Activated CD4-positive, alpha-beta T cell treated with anti-CD3 and anti-CD28 coated beads, Interleukin-2, amount 10 ng/mL, durations not matched to agents 7 days and 5 days (primary cell): ENCODE results near the gene CSNK1G1. TPM values are rescaled to one million over a fixed set of nuclear protein-coding genes. Genes with fewer than 3 reads are reported as not detected.

Source experiments
- CTCF ChIA-PET: fragments of 350-600 bp; sonication (Branson Sonifier 250); formaldehyde crosslinking; loops from one replicate; lab custom pipeline; 2021; ENCODE audit warnings: antibody characterized with exemption; lab: Charles Lee
- POLR2A ChIA-PET: fragments of 350-600 bp; sonication (Branson Sonifier 250); formaldehyde crosslinking; loops from one replicate; lab custom pipeline; 2021; ENCODE audit warnings: antibody characterized with exemption; lab: Charles Lee
- DNase-seq: peaks from one replicate; pipeline ENCODE4 v3.0.0-alpha.2; 2020
- H3K27ac Mint-ChIP-seq: one replicate; pipeline ENCODE4 v1.8.0; 2021; ENCODE audit warnings: mild to moderate bottlenecking, moderate library complexity, mixed read lengths
- H3K27me3 Mint-ChIP-seq: one replicate; pipeline ENCODE4 v1.8.0; 2021; ENCODE audit warnings: mixed read lengths
- H3K36me3 Mint-ChIP-seq: one replicate; pipeline ENCODE4 v1.8.0; 2021; ENCODE audit warnings: low read depth, mixed read lengths
- H3K4me1 Mint-ChIP-seq: one replicate; pipeline ENCODE4 v1.8.0; 2021; ENCODE audit warnings: mixed read lengths
- H3K4me3 Mint-ChIP-seq: one replicate; pipeline ENCODE4 v1.8.0; 2021; ENCODE audit warnings: mild to moderate bottlenecking, moderate library complexity, mixed read lengths
- H3K9me3 Mint-ChIP-seq: one replicate; pipeline ENCODE4 v1.8.0; 2021; ENCODE audit warnings: mixed read lengths
- total RNA-seq, 2 experiments: library from RNA; stranded (reverse); gene quantifications; one replicate each; pipeline ENCODE4 v1.2.3, GENCODE V29; 2021

CSNK1G1 gene
- total RNA-seq, 2 experiments from 2014 or later: 24.6 to 30.4 TPM

DNA sequence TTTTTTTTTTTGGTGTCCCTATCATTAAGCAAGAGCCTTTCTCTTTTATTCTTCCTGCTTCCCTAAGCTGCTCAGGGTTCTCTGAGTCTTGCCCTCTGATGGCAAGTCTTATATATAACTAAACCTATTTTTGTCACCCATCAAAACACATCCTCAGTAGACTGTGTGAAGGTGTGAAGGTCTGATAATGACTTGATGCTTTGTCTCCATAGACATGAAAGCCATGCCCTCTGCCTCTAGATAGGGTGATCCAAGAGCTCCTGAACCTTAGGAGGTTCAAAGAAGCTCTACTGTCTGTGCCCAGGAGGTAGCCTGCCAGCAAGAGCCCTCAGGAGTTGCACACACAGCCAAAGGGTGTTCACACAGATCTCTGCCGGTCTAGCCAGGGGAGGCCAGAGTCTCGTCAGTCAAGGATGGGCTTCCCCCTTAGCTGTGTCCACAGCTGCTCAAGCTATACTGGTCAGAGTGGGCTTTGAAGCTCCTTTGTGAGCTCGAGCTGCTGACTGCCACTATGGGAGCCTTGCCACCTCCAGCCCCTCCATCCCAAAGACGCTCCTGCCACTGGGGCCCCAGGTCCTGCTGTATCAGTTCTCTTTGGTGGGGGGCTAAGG, 217.5 kb downstream of the CSNK1G1 start:
- CTCF ChIA-PET: interaction anchor here (0.6 to 0.9 kb wide), 3 partner anchors 15 to 574 kb away, joined by 3 read pairs; no protein-coding TSS in a partner anchor
- no peak overlapping the region for H3K27ac Mint-ChIP-seq

DNA sequence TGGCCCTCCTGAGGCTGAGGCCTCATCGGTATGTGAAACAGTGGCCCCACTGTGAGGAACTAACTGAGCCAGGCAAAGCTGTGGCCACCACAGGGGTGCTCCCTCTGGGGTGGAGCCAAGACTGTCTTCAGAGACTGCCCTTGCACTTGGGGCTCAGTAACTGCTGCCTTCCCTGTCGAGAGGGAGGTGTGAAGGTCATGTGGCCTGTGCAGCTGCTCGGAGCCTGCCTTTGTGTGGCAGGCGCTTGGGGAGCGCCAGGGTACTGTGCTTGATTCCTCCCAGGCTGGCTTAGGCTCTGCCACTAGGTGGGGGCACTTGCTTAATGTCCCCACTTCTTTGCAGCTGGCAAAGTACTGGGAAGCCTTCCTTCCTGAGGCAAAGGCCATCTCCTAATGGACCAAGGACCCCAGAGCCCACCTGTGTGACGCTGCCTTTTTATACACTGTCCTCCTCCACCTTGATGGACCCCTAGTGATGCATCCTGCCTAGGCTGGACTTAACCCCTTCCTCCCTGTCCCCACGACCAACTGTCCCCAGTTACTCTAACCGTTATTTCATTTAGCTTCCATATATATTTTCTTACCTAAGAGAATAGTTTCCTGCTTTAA, 218.6 kb downstream of the CSNK1G1 start:
- H3K4me1 Mint-ChIP-seq: no peaks in the 10 kb centered on the region
- H3K36me3 Mint-ChIP-seq: peaks cover 38% of the 10 kb centered on the region
- no peak overlapping the region for H3K4me3 Mint-ChIP-seq
- CTCF ChIA-PET: interaction anchor here (0.6 to 0.9 kb wide), 2 partner anchors 15 to 573 kb away, joined by 3 read pairs; no protein-coding TSS in a partner anchor
- H3K27me3 Mint-ChIP-seq: no peaks in the 10 kb centered on the region
- POLR2A ChIA-PET: no interaction called here
- DNase-seq: no peak
- H3K9me3 Mint-ChIP-seq: no peaks in the 10 kb centered on the region
- no peak overlapping the region for H3K27ac Mint-ChIP-seq

More for the DNA sequence above, 217.5 kb downstream of the CSNK1G1 start:
- no peaks in the 10 kb centered on the region for H3K27me3 Mint-ChIP-seq
- H3K9me3 Mint-ChIP-seq: no peaks in the 10 kb centered on the region
- POLR2A ChIA-PET: no interaction called here
- H3K4me3 Mint-ChIP-seq: no peak overlapping the region
- H3K4me1 Mint-ChIP-seq: no peaks in the 10 kb centered on the region
- DNase-seq: no peak
- peaks cover 35% of the 10 kb centered on the region for H3K36me3 Mint-ChIP-seq

DNA sequence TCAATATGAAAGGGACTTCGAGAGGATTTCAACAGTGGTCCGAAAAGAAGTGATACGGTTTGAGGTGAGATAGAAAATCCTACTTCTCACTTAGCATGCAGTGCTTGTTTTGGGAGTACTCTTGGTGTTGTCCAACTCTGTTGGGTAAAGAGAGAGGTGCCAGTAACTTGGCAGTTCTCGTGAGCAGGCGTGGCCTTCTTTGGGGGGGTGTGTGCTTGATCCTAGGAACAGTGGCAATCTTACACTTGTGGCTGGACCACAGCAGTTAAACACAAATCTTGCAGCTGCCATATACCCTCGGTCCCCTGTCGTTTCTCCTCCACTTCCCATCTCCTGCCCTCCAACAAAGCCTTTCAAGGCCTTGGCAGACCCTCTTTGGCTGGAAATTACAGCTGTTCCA, 219.6 kb downstream of the CSNK1G1 start:
- ChIA-PET CTCF (interaction anchor here (1.1 kb wide), 1 partner anchor 27 kb away, joined by 3 read pairs; the partner anchor contains the start of gene PPIB), POLR2A (no interaction called here)
- Mint-ChIP-seq H3K27ac (no peak overlapping the region), H3K4me3 (no peak overlapping the region), H3K4me1 (no peaks in the 10 kb centered on the region), H3K36me3 (peaks cover 47% of the 10 kb centered on the region), H3K9me3 (no peaks in the 10 kb centered on the region), H3K27me3 (no peaks in the 10 kb centered on the region)
- DNase-seq: no peak

GRCh38 chr15:64134345-64134829, 221.6 kb downstream of the CSNK1G1 start:
- no peak overlapping the region for H3K4me3 Mint-ChIP-seq
- H3K9me3 Mint-ChIP-seq: no peaks in the 10 kb centered on the region
- H3K36me3 Mint-ChIP-seq: peaks cover 52% of the 10 kb centered on the region
- H3K4me1 Mint-ChIP-seq: no peaks in the 10 kb centered on the region
- ChIA-PET POLR2A (no interaction called here), CTCF (interaction anchor here (0.7 to 1.9 kb wide), 6 partner anchors 11 to 524 kb away, joined by 3 to 6 read pairs (median 4); partner anchors contain the start of gene SNX22)
- no peak for DNase-seq
- H3K27me3 Mint-ChIP-seq: no peaks in the 10 kb centered on the region
- no peak overlapping the region for H3K27ac Mint-ChIP-seq

GRCh38 chr15:64133623-64134344, 222.2 kb downstream of the CSNK1G1 start:
- H3K36me3 Mint-ChIP-seq: peaks cover 52% of the 10 kb centered on the region
- H3K4me1 Mint-ChIP-seq: no peaks in the 10 kb centered on the region
- no peaks in the 10 kb centered on the region for H3K9me3 Mint-ChIP-seq
- H3K27ac Mint-ChIP-seq: no peak overlapping the region
- no peak for DNase-seq
- no peaks in the 10 kb centered on the region for H3K27me3 Mint-ChIP-seq
- ChIA-PET CTCF (interaction anchor here (0.5 to 1.9 kb wide), 7 partner anchors 11 to 524 kb away, joined by 3 to 6 read pairs (median 4); partner anchors contain the start of gene SNX22), POLR2A (no interaction called here)
- H3K4me3 Mint-ChIP-seq: no peak overlapping the region

DNA sequence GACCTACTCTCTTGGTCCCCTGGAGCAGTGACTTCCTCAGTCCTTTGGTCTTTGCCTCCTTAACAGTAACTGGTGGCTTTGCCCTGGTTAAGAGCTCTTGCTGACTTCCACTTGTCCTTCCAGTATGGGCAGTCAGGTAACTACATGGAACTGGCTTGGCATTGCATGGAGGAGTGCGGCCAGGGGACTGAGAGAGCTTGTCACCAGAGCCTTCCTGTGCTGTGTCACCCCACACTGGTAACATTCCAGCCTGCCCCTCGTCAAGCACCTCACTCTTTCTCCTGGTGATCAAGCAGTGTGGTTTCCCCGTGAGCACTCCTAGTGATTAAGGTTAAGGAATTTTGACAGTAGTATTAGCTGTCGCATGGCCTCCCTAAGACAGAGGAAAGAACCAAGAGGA, 223.8 kb downstream of the CSNK1G1 start:
- POLR2A ChIA-PET: no interaction called here
- CTCF ChIA-PET: interaction anchor here (0.8 to 2.0 kb wide), 6 partner anchors 9 to 26 kb away, joined by 3 to 8 read pairs (median 4); partner anchors contain the start of gene SNX22
- peaks cover 4% of the 10 kb centered on the region for H3K4me1 Mint-ChIP-seq
- no peaks in the 10 kb centered on the region for H3K27me3 Mint-ChIP-seq
- no peak overlapping the region for H3K4me3 Mint-ChIP-seq
- no peaks in the 10 kb centered on the region for H3K9me3 Mint-ChIP-seq
- peaks cover 61% of the 10 kb centered on the region for H3K36me3 Mint-ChIP-seq
- H3K27ac Mint-ChIP-seq: no peak overlapping the region
- no peak for DNase-seq

DNA sequence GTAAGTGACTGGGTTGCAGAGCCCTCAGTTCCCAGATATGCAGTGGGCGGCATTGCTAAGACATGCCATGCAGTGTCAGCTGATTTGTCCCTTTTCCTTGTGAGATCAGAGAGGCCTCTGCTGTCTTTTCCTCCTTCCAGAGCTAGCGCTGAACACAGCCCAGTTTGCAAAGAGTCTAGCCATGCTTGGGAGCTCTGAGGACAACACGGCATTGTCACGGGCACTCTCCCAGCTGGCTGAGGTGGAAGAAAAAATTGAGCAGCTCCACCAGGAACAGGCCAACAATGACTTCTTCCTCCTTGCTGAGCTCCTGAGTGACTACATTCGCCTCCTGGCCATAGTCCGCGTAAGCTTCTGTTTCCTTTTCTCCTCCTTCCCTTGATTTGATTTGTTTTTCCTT, 224.4 kb downstream of the CSNK1G1 start:
- ChIA-PET POLR2A (no interaction called here), CTCF (interaction anchor here (0.6 to 2.0 kb wide), 5 partner anchors 10 to 84 kb away, joined by 3 to 8 read pairs (median 6); no protein-coding TSS in a partner anchor)
- Mint-ChIP-seq H3K36me3 (peaks cover 62% of the 10 kb centered on the region), H3K27me3 (no peaks in the 10 kb centered on the region), H3K4me1 (peaks cover 4% of the 10 kb centered on the region), H3K27ac (no peak overlapping the region), H3K9me3 (no peaks in the 10 kb centered on the region), H3K4me3 (no peak overlapping the region)
- no peak for DNase-seq

GRCh38 chr15:64130159-64130558, 225.8 kb downstream of the CSNK1G1 start:
- Mint-ChIP-seq H3K9me3 (no peaks in the 10 kb centered on the region), H3K27ac (no peak overlapping the region), H3K4me1 (peaks cover 4% of the 10 kb centered on the region), H3K27me3 (no peaks in the 10 kb centered on the region), H3K36me3 (peaks cover 61% of the 10 kb centered on the region), H3K4me3 (no peak overlapping the region)
- ChIA-PET CTCF (interaction anchor here (1.1 to 1.2 kb wide), 2 partner anchors 10 to 12 kb away, joined by 3 to 6 read pairs; no protein-coding TSS in a partner anchor), POLR2A (no interaction called here)
- no peak for DNase-seq

DNA sequence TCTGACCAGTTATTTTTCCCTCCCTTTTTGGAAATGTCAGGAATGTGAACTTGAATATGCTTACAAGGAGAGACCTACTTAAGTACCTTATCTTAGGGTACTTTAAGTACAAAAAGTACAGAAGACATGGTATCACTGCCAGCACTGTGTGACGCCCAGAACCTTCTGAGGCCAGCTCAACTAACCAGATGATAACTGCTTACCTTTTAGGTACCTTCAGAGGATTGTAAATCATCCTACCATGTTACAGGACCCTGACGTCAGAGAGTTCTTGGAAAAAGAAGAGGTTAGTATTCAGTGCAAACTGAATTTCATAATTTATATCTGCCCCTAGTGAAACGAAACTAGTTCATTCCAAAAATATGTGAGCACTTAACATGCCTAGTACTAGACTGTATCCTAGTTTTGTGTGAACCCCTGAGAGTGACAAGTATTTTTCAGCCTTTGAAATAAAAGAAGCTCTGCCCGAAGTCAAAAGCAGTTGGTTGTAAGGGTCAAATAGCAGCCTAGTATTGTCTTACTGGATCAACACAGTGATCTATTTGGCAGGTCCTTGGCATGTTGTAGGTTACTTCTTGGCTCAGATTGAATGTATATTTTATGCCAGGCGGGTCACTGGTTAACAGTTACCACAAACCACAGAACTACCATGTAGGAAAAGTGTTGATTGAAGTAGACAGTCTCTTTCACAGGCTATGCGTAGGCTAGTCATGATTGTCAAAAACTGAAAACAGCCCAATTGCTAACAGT, 228.3 kb downstream of the CSNK1G1 start:
- H3K36me3 Mint-ChIP-seq: peaks cover 60% of the 10 kb centered on the region
- ChIA-PET CTCF (interaction anchor here (0.6 kb wide), 2 partner anchors 471 to 476 kb away, joined by 3 to 4 read pairs; no protein-coding TSS in a partner anchor), POLR2A (no interaction called here)
- peaks cover 4% of the 10 kb centered on the region for H3K4me1 Mint-ChIP-seq
- H3K4me3 Mint-ChIP-seq: no peak overlapping the region
- no peaks in the 10 kb centered on the region for H3K9me3 Mint-ChIP-seq
- H3K27ac Mint-ChIP-seq: no peak overlapping the region
- no peaks in the 10 kb centered on the region for H3K27me3 Mint-ChIP-seq
- no peak for DNase-seq

- no peaks in the 10 kb centered on the region for H3K9me3 Mint-ChIP-seq
- no peak overlapping the region for H3K27ac Mint-ChIP-seq
- no peaks in the 10 kb centered on the region for H3K27me3 Mint-ChIP-seq
- ChIA-PET CTCF (interaction anchor here (1.1 to 2.1 kb wide), 2 partner anchors 16 to 23 kb away, joined by 3 to 5 read pairs; no protein-coding TSS in a partner anchor), POLR2A (no interaction called here)
- DNase-seq: no peak
- no peak overlapping the region for H3K4me3 Mint-ChIP-seq
- H3K4me1 Mint-ChIP-seq: peaks cover 4% of the 10 kb centered on the region
- peaks cover 47% of the 10 kb centered on the region for H3K36me3 Mint-ChIP-seq
Observed at GRCh38 chr15:64125978-64126377, 230.0 kb downstream of the CSNK1G1 start.

DNA sequence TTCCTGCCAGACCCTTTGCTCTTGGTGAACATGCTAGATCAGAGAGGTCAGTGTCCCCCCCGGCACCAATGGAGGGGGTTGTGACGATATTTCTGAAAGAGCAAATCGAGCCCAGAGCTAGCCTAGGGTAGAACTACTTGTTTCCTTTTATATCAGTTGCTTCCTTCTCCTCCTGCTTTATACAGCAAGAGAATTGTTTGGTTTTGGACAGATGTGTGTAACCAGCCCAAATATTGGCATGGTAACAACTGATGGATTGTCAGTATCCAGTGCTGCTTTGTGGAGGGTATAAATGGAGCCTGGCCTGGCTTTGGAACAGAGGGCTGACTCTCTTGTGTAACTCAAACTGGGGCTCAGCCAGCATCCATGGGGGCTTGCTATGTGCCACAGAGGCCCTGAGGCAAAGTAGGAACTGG, 233.0 kb downstream of the CSNK1G1 start:
- Mint-ChIP-seq H3K27me3 (no peaks in the 10 kb centered on the region), H3K27ac (no peak overlapping the region), H3K4me3 (no peak overlapping the region), H3K9me3 (no peaks in the 10 kb centered on the region), H3K4me1 (peaks cover 3% of the 10 kb centered on the region), H3K36me3 (peaks cover 49% of the 10 kb centered on the region)
- DNase-seq: no peak
- ChIA-PET CTCF (interaction anchor here (0.8 to 1.2 kb wide), 2 partner anchors 15 to 19 kb away, joined by 3 read pairs; no protein-coding TSS in a partner anchor), POLR2A (no interaction called here)

DNA sequence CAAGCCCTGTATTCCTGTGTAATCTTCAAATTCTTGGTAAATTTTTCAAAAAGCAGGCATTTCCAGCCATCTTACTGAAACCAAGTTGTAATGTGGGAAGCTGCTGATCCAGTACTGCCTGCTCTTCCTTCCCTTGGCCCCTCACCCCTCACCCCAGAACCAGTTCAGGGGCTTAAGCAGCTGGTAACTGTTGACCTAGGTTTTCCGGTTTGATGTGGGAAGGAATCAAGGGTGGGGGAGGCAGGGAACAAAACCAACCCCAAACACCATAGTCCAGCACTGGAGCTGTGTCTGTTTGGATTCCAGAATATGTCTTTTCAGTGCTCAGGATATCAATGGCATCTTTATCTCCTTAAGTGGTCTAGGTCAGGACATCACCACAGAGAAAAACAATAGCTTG, 233.5 kb downstream of the CSNK1G1 start:
- Mint-ChIP-seq H3K36me3 (peaks cover 47% of the 10 kb centered on the region), H3K4me3 (no peak overlapping the region), H3K27ac (no peak overlapping the region), H3K9me3 (no peaks in the 10 kb centered on the region), H3K4me1 (no peaks in the 10 kb centered on the region), H3K27me3 (no peaks in the 10 kb centered on the region)
- ChIA-PET CTCF (interaction anchor here (0.8 to 1.2 kb wide), 2 partner anchors 15 to 20 kb away, joined by 3 read pairs; no protein-coding TSS in a partner anchor), POLR2A (no interaction called here)
- DNase-seq: no peak
